H1 (cell line): ENCODE data around the gene POU5F1. TPM values are rescaled to one million over a fixed set of nuclear protein-coding genes. Genes with fewer than 3 reads are reported as not detected.
A peak's percentile ranks its signal among the peaks of the same experiment; 100 is the strongest.

Experiments
- CTCF ChIA-PET: fragments of 300-600 bp; sonication (Branson Sonifier 250); formaldehyde crosslinking; loops from one replicate; lab custom pipeline; 2021; ENCODE audit not compliant: partially characterized antibody; lab: Charles Lee
- POLR2A ChIA-PET: fragments of 300-600 bp; sonication (Branson Sonifier 250); formaldehyde crosslinking; loops from one replicate; lab custom pipeline; 2021; ENCODE audit warnings: inconsistent platforms; ENCODE audit not compliant: partially characterized antibody; lab: Charles Lee
- DNase-seq, 2 experiments: peaks; one replicate each; pipeline versions ENCODE4 v3.0.0 to v3.0.0-alpha.2; 2010 to 2022; ENCODE audit warnings: low spot score in 2 of 2, low read depth in 1 of 2, mixed read lengths in 1 of 2
- FAIRE-seq: peaks from 2 replicates; lab custom pipeline; 2011; peaks lifted over from hg19 to GRCh38; lab: Jason Lieb, UNC
- H2AFZ ChIP-seq: 2 replicates; pipeline ENCODE4 v1.8.1; 2012; ENCODE audit warnings: low read length, inconsistent platforms
- H2AK5ac ChIP-seq: 2 replicates; pipeline ENCODE4 v1.6.1; 2013; ENCODE audit warnings: low read depth, low read length
- H2BK120ac ChIP-seq: replicated peaks from 2 replicates; pipeline ENCODE3; 2013; ENCODE audit warnings: low read depth, low read length, inconsistent platforms
- H2BK12ac ChIP-seq: 2 replicates; pipeline ENCODE4 v1.6.1; 2013; ENCODE audit warnings: low read depth, low read length
- H2BK15ac ChIP-seq: 2 replicates; pipeline ENCODE4 v1.6.1; 2013; ENCODE audit warnings: low read length
- H2BK20ac ChIP-seq: 2 replicates; pipeline ENCODE4 v1.6.1; 2013; ENCODE audit warnings: low read length
- H2BK5ac ChIP-seq: 2 replicates; pipeline ENCODE4 v1.6.1; 2013; ENCODE audit warnings: low read depth, low read length
- H3K14ac ChIP-seq: 2 replicates; pipeline ENCODE4 v1.6.1; 2013; ENCODE audit warnings: inconsistent platforms; ENCODE audit not compliant: insufficient read length
- H3K18ac ChIP-seq: 2 replicates; pipeline ENCODE4 v1.6.1; 2013; ENCODE audit warnings: low read length; ENCODE audit errors: extremely low read depth
- H3K23ac ChIP-seq: 2 replicates; pipeline ENCODE4 v1.6.1; 2013; ENCODE audit warnings: inconsistent platforms; ENCODE audit not compliant: insufficient read length
- H3K23me2 ChIP-seq: 2 replicates; pipeline ENCODE4 v1.6.1; 2013; ENCODE audit warnings: low read depth, low read length
- H3K27ac ChIP-seq: 2 replicates; pipeline ENCODE4 v1.6.1; 2011; ENCODE audit warnings: low read depth, low read length, inconsistent platforms
- H3K27me3 ChIP-seq, 4 experiments: replicated peaks in 1 of 4; 1 replicate in 1 of 4; 2 replicates in 3 of 4; pipeline versions ENCODE4 v1.6.1 to v1.8.1; 2011 to 2013; ENCODE audit warnings: low read length in 3 of 4, mild to moderate bottlenecking in 3 of 4, inconsistent platforms in 2 of 4, mixed read lengths in 2 of 4, moderate library complexity in 1 of 4; ENCODE audit not compliant: control insufficient read depth in 3 of 4, insufficient read depth in 3 of 4; ENCODE audit errors: extremely low read depth in 1 of 4
- H3K36me3 ChIP-seq, 4 experiments: 2 replicates each; pipeline versions ENCODE4 v1.6.1 to v1.8.1; 2011 to 2013; ENCODE audit warnings: mild to moderate bottlenecking in 4 of 4, low read length in 3 of 4, moderate library complexity in 2 of 4, control low read depth in 1 of 4, inconsistent platforms in 1 of 4; ENCODE audit not compliant: insufficient read depth in 4 of 4, control insufficient read depth in 2 of 4
- H3K4ac ChIP-seq: replicated peaks from 2 replicates; pipeline ENCODE3; 2013; ENCODE audit warnings: low read length, low read depth, mixed read lengths, inconsistent platforms; ENCODE audit not compliant: insufficient read length
- H3K4me1 ChIP-seq, 4 experiments: replicated peaks in 1 of 4; 1 replicate in 1 of 4; 2 replicates in 3 of 4; pipeline versions ENCODE4 v1.6.1 to v1.8.1; 2011 to 2013; ENCODE audit warnings: low read length in 3 of 4, inconsistent platforms in 2 of 4, mixed read lengths in 1 of 4; ENCODE audit not compliant: insufficient read depth in 4 of 4, control insufficient read depth in 3 of 4
- H3K4me2 ChIP-seq, 2 experiments: 2 replicates each; pipeline versions ENCODE4 v1.6.1 to v1.8.1; 2011 to 2013; ENCODE audit warnings: low read depth in 2 of 2, low read length in 2 of 2, control low read depth in 1 of 2, inconsistent platforms in 1 of 2, mild to moderate bottlenecking in 1 of 2; ENCODE audit not compliant: insufficient read depth in 1 of 2
- H3K4me3 ChIP-seq, 4 experiments: fragments of 200-600, 300-600 bp in 1 of 4; sonication (generic), shearing (Covaris generic), sonication (Bioruptor Twin) in 1 of 4; 2 replicates each; pipeline versions ENCODE4 v1.5.1 to v1.8.1; 2011 to 2016; ENCODE audit warnings: low read length in 4 of 4, low read depth in 3 of 4, control low read depth in 2 of 4, inconsistent platforms in 2 of 4, mild to moderate bottlenecking in 2 of 4, mixed read lengths in 1 of 4, moderate library complexity in 1 of 4; ENCODE audit not compliant: insufficient read depth in 2 of 4; ENCODE audit errors: extremely low read depth in 1 of 4
- H3K56ac ChIP-seq: replicated peaks from 2 replicates; pipeline ENCODE3; 2013; ENCODE audit warnings: low read depth, mild to moderate bottlenecking, mixed read lengths, low read length, inconsistent platforms; ENCODE audit not compliant: insufficient read length
- H3K79me1 ChIP-seq: 2 replicates; pipeline ENCODE4 v1.6.1; 2013; ENCODE audit warnings: low read depth, low read length, control low read depth
- H3K79me2 ChIP-seq, 2 experiments: 2 replicates each; pipeline versions ENCODE4 v1.6.1 to v1.8.1; 2012 to 2013; ENCODE audit warnings: low read length in 2 of 2, mild to moderate bottlenecking in 2 of 2, inconsistent platforms in 1 of 2; ENCODE audit not compliant: insufficient read depth in 2 of 2, control insufficient read depth in 1 of 2
- H3K9ac ChIP-seq, 4 experiments: replicated peaks in 1 of 4; 1 replicate in 1 of 4; 2 replicates in 3 of 4; pipeline versions ENCODE4 v1.6.1 to v1.8.1; 2011 to 2013; ENCODE audit warnings: low read depth in 3 of 4, low read length in 3 of 4, control low read depth in 2 of 4, mild to moderate bottlenecking in 2 of 4, moderate library complexity in 2 of 4, inconsistent platforms in 1 of 4; ENCODE audit errors: extremely low read depth in 1 of 4
- H3K9me3 ChIP-seq, 2 experiments: 2 replicates each; pipeline versions ENCODE4 v1.6.1 to v1.8.1; 2012 to 2013; ENCODE audit warnings: mild to moderate bottlenecking in 2 of 2, moderate library complexity in 2 of 2, control low read depth in 1 of 2, inconsistent platforms in 1 of 2, low read depth in 1 of 2, low read length in 1 of 2, mixed read lengths in 1 of 2; ENCODE audit not compliant: insufficient read depth in 2 of 2
- H4K20me1 ChIP-seq, 2 experiments: replicated peaks in 1 of 2; 2 replicates each; pipeline versions ENCODE3 to v1.8.1; 2011 to 2013; ENCODE audit warnings: inconsistent platforms in 2 of 2, low read length in 2 of 2, mild to moderate bottlenecking in 1 of 2; ENCODE audit not compliant: insufficient read depth in 2 of 2, control insufficient read depth in 1 of 2
- H4K5ac ChIP-seq: 2 replicates; pipeline ENCODE4 v1.6.1; 2013; ENCODE audit warnings: low read length, low read depth, mixed read lengths, inconsistent platforms; ENCODE audit not compliant: insufficient read length
- H4K8ac ChIP-seq: 2 replicates; pipeline ENCODE4 v1.8.0; 2013; ENCODE audit warnings: mild to moderate bottlenecking, moderate library complexity, low read length, inconsistent platforms; ENCODE audit not compliant: insufficient read depth; ENCODE audit errors: extremely low read depth
- H4K91ac ChIP-seq: replicated peaks from 2 replicates; pipeline ENCODE3; 2013; ENCODE audit warnings: low read length, mixed read lengths, inconsistent platforms; ENCODE audit not compliant: insufficient read length
- CBX8 ChIP-seq: fragments of 300-800, 300-1000 bp; sonication (generic); IDR thresholded peaks from 2 replicates; pipeline ENCODE4 v1.7.1; 2016; ENCODE audit warnings: low read depth, low read length, borderline replicate concordance
- CHD2 ChIP-seq: IDR thresholded peaks from 2 replicates; pipeline ENCODE4 v1.6.1; 2012; ENCODE audit warnings: low read length, improper control_type of control experiment
- GABPA ChIP-seq: IDR thresholded peaks from 2 replicates; pipeline ENCODE4 v1.6.1; 2011; ENCODE audit warnings: mild to moderate bottlenecking, low read length, moderate library complexity, borderline replicate concordance; ENCODE audit not compliant: insufficient read depth
- KDM1A ChIP-seq: fragments of 200-600, 300-600 bp; sonication (generic); IDR thresholded peaks from 2 replicates; pipeline ENCODE4 v1.7.1; 2016; ENCODE audit warnings: mild to moderate bottlenecking, low read length, borderline replicate concordance
- KDM5A ChIP-seq: fragments of 200-600 bp; IDR thresholded peaks from 2 replicates; pipeline ENCODE4 v1.7.1; 2012; ENCODE audit warnings: mild to moderate bottlenecking, low read length, inconsistent platforms, mixed read lengths
- NRF1 ChIP-seq: IDR thresholded peaks from 2 replicates; pipeline ENCODE4 v1.6.1; 2011; ENCODE audit warnings: mild to moderate bottlenecking, low read depth, low read length, improper control_type of control experiment
- RAD21 ChIP-seq, 2 experiments: IDR thresholded peaks in 1 of 2; conservative IDR thresholded peaks in 1 of 2; 2 replicates each; pipeline ENCODE4 v1.6.1; 2011; ENCODE audit warnings: low read depth in 2 of 2, low read length in 2 of 2, improper control_type of control experiment in 1 of 2, inconsistent platforms in 1 of 2, mild to moderate bottlenecking in 1 of 2, moderate library complexity in 1 of 2
- WGBS, 2 experiments: shearing (Covaris generic) in 1 of 2; methylation state at CpG; one replicate each; pipeline versions ENCODE4 v1.1.6 to v1.1.7; 2013 to 2015; ENCODE audit warnings: low lambda C conversion rate in 2 of 2, mixed read lengths in 2 of 2, inconsistent platforms in 1 of 2, low coverage in 1 of 2, missing lambda C conversion rate in 1 of 2; ENCODE audit not compliant: insufficient replicate concordance in 2 of 2, insufficient coverage in 1 of 2, insufficient read length in 1 of 2; ENCODE audit errors: extremely low coverage in 1 of 2, missing lambda C conversion rate in 1 of 2; 5-methylcytosine and 5-hydroxymethylcytosine counted together
- polyA plus RNA-seq, 7 experiments: library from polyadenylated mRNA; depleted of rRNA in 3 of 7; stranded (reverse) in 5 of 7; unstranded in 2 of 7; fragments of >200 nt in 5 of 7; fragments of 200-250 nt in 2 of 7; gene quantifications; 1 replicate in 5 of 7; 2 replicates in 1 of 7; 4 replicates in 1 of 7; pipeline versions ENCODE4 v1.2.1 to v1.2.3, GENCODE V29; 2011 to 2013; ENCODE audit warnings: missing spikeins in 2 of 7, mixed read lengths in 2 of 7
- total RNA-seq: library from RNA; stranded (reverse); fragmentation: NEBNext Ultra II Directional; extraction: Animal tissue kit (Norgen Biotek cat#: 25700); gene quantifications from 2 replicates; pipeline ENCODE4 v1.2.1, GENCODE V29; 2021

POU5F1 gene
- total and polyA plus RNA-seq, 2 of the 8 experiments (the other 6 are each of a cell fraction or from before 2014, with no cell fraction given): 2,437 to 2,526 TPM

- Histone ChIP-seq H3K27me3 (peaks cover 0 to 9% (median under 1%) of the 10 kb centered on the region in 4 experiments; a peak in 2 of 7 replicates), H2BK20ac (peak overlapping the region; percentile 7; the same call in 1 of the 2 replicates), H3K4me1 (peaks cover 0 to 19% (median 9%) of the 10 kb centered on the region in 4 experiments; a peak in 6 of 7 replicates), H2BK12ac (peak overlapping the region; percentile 62; the same call in 1 of the 2 replicates), H3K56ac (no peak overlapping the region), H3K18ac (peak overlapping the region; percentile 60), H3K9me3 (no peaks in the 10 kb centered on the region), H4K91ac (no peak overlapping the region), H3K9ac (no peak overlapping the region), H3K36me3 (no peaks in the 10 kb centered on the region), H3K4me3 (no peak overlapping the region), H2BK15ac (0 out of 2 replicates have a peak overlapping the region, but pooled peaks have one; percentile 61), H2AK5ac (no peak overlapping the region), H4K20me1 (no peaks in the 10 kb centered on the region), H3K23me2 (no peaks in the 10 kb centered on the region; the same call in 1 of the 2 replicates), H2AFZ (peak overlapping the region; percentile 76; the same call in 1 of the 2 replicates), H2BK5ac (no peak overlapping the region), H4K8ac (no peak overlapping the region), H3K79me2 (no peaks in the 10 kb centered on the region), H3K14ac (no peak overlapping the region), H3K23ac (no peak overlapping the region), H4K5ac (no peak overlapping the region), H3K27ac (no peak overlapping the region), H3K4ac (no peak overlapping the region), H3K4me2 (no peak overlapping the region), H3K79me1 (no peaks in the 10 kb centered on the region), H2BK120ac (no peak overlapping the region)
- POLR2A ChIA-PET: interaction anchor here (1.0 to 68.5 kb wide), 4 partner anchors 9 to 53 kb away, joined by 3 to 2251 read pairs (median 4); partner anchors contain the start of genes CCHCR1, POU5F1, PSORS1C2 and TCF19
- DNase-seq (no peak), FAIRE-seq (peak; percentile 72)
- 82% methylated on average over 7 of the region's 9 CpGs; no CpG with 5 or more reads in 1 of the 2 experiments for WGBS, 2 experiments
- CTCF ChIA-PET: interaction anchor here (0.7 to 10.6 kb wide), 11 partner anchors 13 to 282 kb away, joined by 3 to 187 read pairs (median 4); no protein-coding TSS in a partner anchor
- TF ChIP-seq NRF1 (no peak), KDM1A (no peak), GABPA (no peak), CBX8 (no peak), CHD2 (no peak), KDM5A (no peak), RAD21 (IDR thresholded peaks at IDR 0.05 in 1 of 2, conservative IDR thresholded peaks at IDR 0.05 in 1 of 2; ENCODE audit: low read depth in 2 of 2, low read length in 2 of 2) (peak in 1 of 2 experiments; percentile 27; a peak in 3 of 4 replicates)
Observed at GRCh38 chr6:31114970-31115849, 55.3 kb downstream of the POU5F1 start.
